DND-41 (cell line): ENCODE data around the gene LPAR1.

Source experiments
- ATAC-seq: fragments of 200-7000 bp; cut with Tn5 transposase; 3 replicates; pipeline ENCODE4 v1.9.1; 2021; ENCODE audit warnings: low read depth; ENCODE audit not compliant: insufficient read depth
- DNase-seq: peaks from one replicate; pipeline ENCODE4 v3.0.0-alpha.2; 2020
- H2AFZ ChIP-seq: 2 replicates; pipeline ENCODE4 v1.6.0; 2012; ENCODE audit warnings: low read depth, low read length
- H3K27ac ChIP-seq: 2 replicates; pipeline ENCODE4 v1.5.1; 2012; ENCODE audit warnings: low read length, inconsistent platforms
- H3K27me3 ChIP-seq: fragments of 200-600 bp; sonication (generic); 2 replicates; pipeline ENCODE4 v1.6.0; 2012; ENCODE audit warnings: low read length, mild to moderate bottlenecking, inconsistent platforms; ENCODE audit not compliant: insufficient read depth, poor library complexity
- H3K36me3 ChIP-seq: 2 replicates; pipeline ENCODE4 v1.5.1; 2012; ENCODE audit warnings: low read length, inconsistent platforms; ENCODE audit not compliant: insufficient read depth
- H3K4me1 ChIP-seq: 2 replicates; pipeline ENCODE4 v1.5.1; 2012; ENCODE audit warnings: mild to moderate bottlenecking, low read length; ENCODE audit not compliant: insufficient read depth
- H3K4me2 ChIP-seq: 2 replicates; pipeline ENCODE4 v1.6.0; 2012; ENCODE audit warnings: mild to moderate bottlenecking, moderate library complexity, low read length, inconsistent platforms; ENCODE audit not compliant: insufficient read depth
- H3K4me3 ChIP-seq, 2 experiments: fragments of 200-600 bp in 1 of 2; shearing (Covaris generic) in 1 of 2; 2 replicates each; pipeline ENCODE4 v1.5.1; 2012 to 2016; ENCODE audit warnings: inconsistent platforms in 2 of 2, low read length in 2 of 2, mild to moderate bottlenecking in 2 of 2, low read depth in 1 of 2, moderate library complexity in 1 of 2
- H3K79me2 ChIP-seq: 2 replicates; pipeline ENCODE4 v1.6.0; 2012; ENCODE audit warnings: low read length, inconsistent platforms; ENCODE audit not compliant: insufficient read depth
- H3K9ac ChIP-seq: 2 replicates; pipeline ENCODE4 v1.6.0; 2012; ENCODE audit warnings: low read depth, mild to moderate bottlenecking, inconsistent platforms, low read length, moderate library complexity
- H3K9me3 ChIP-seq: 2 replicates; pipeline ENCODE4 v1.5.1; 2012; ENCODE audit warnings: low read length, moderate library complexity, mild to moderate bottlenecking, inconsistent platforms; ENCODE audit not compliant: insufficient read depth, severe bottlenecking
- H4K20me1 ChIP-seq: 2 replicates; pipeline ENCODE4 v1.6.0; 2012; ENCODE audit warnings: low read length; ENCODE audit not compliant: insufficient read depth
- CTCF ChIP-seq: IDR thresholded peaks from 2 replicates; pipeline ENCODE4 v1.5.1; 2012; ENCODE audit warnings: borderline replicate concordance, low read length, moderate library complexity, mild to moderate bottlenecking; ENCODE audit not compliant: poor library complexity, severe bottlenecking; ENCODE audit errors: extremely low read depth
- EZH2 ChIP-seq: IDR thresholded peaks from 3 replicates; pipeline ENCODE4 v1.6.1; 2012; ENCODE audit warnings: borderline replicate concordance, low read depth, mild to moderate bottlenecking, moderate library complexity, low read length, inconsistent platforms; ENCODE audit not compliant: severe bottlenecking

Gene LPAR1

GRCh38 chr9:110837401-110838005 is 200.8 kb downstream of the LPAR1 start:
- H4K20me1 ChIP-seq = no peaks in the 10 kb centered on the region
- no peak overlapping the region for H3K4me2 ChIP-seq
- no peaks in the 10 kb centered on the region for H3K9me3 ChIP-seq
- ATAC-seq = no peak
- H3K9ac ChIP-seq = no peak overlapping the region
- no peaks in the 10 kb centered on the region for H3K36me3 ChIP-seq
- no peaks in the 10 kb centered on the region for H3K27me3 ChIP-seq
- TF ChIP-seq CTCF = no peak
- TF ChIP-seq EZH2 = no peak
- H3K79me2 ChIP-seq = no peaks in the 10 kb centered on the region
- H3K4me1 ChIP-seq = no peaks in the 10 kb centered on the region
- H3K4me3 ChIP-seq = no peak overlapping the region
- DNase-seq = no peak
- H3K27ac ChIP-seq = no peak overlapping the region
- no peak overlapping the region for H2AFZ ChIP-seq

- Histone ChIP-seq H3K27ac (no peak overlapping the region), H2AFZ (no peak overlapping the region), H3K79me2 (no peaks in the 10 kb centered on the region), H3K36me3 (no peaks in the 10 kb centered on the region), H3K9me3 (no peaks in the 10 kb centered on the region), H3K27me3 (no peaks in the 10 kb centered on the region), H4K20me1 (no peaks in the 10 kb centered on the region), H3K4me3 (no peak overlapping the region), H3K4me1 (no peaks in the 10 kb centered on the region), H3K4me2 (no peak overlapping the region), H3K9ac (no peak overlapping the region)
- no peak for DNase-seq
- TF ChIP-seq CTCF (no peak), EZH2 (no peak)
- ATAC-seq = no peak
Measured at GRCh38 chr9:110835859-110836271, 202.4 kb downstream of the LPAR1 start.

- no peaks in the 10 kb centered on the region for H3K9me3 ChIP-seq
- H3K79me2 ChIP-seq = no peaks in the 10 kb centered on the region
- no peak overlapping the region for H3K4me3 ChIP-seq
- no peak for DNase-seq
- no peak overlapping the region for H3K9ac ChIP-seq
- no peaks in the 10 kb centered on the region for H3K27me3 ChIP-seq
- no peak overlapping the region for H3K4me2 ChIP-seq
- TF ChIP-seq EZH2 (no peak), CTCF (no peak)
- ATAC-seq = no peak
- H3K36me3 ChIP-seq = no peaks in the 10 kb centered on the region
- H4K20me1 ChIP-seq = no peaks in the 10 kb centered on the region
- no peak overlapping the region for H2AFZ ChIP-seq
- H3K4me1 ChIP-seq = no peaks in the 10 kb centered on the region
- no peak overlapping the region for H3K27ac ChIP-seq
Measured at GRCh38 chr9:110835404-110835803, 202.9 kb downstream of the LPAR1 start.

GRCh38 chr9:110832926-110833325 is 205.3 kb downstream of the LPAR1 start:
- DNase-seq (no peak), ATAC-seq (no peak)
- H4K20me1 ChIP-seq = no peaks in the 10 kb centered on the region
- H3K27me3 ChIP-seq = no peaks in the 10 kb centered on the region
- H3K9me3 ChIP-seq = no peaks in the 10 kb centered on the region
- H3K4me2 ChIP-seq = no peak overlapping the region
- no peak for TF ChIP-seq CTCF
- TF ChIP-seq EZH2 = no peak
- no peak overlapping the region for H3K27ac ChIP-seq
- no peak overlapping the region for H3K9ac ChIP-seq
- H3K4me3 ChIP-seq = no peak overlapping the region
- H3K79me2 ChIP-seq = no peaks in the 10 kb centered on the region
- H3K36me3 ChIP-seq = no peaks in the 10 kb centered on the region
- no peaks in the 10 kb centered on the region for H3K4me1 ChIP-seq
- no peak overlapping the region for H2AFZ ChIP-seq
